HepG2 (cell line): ENCODE measurements around the gene STX1B. TPM values are rescaled to one million over a fixed set of nuclear protein-coding genes. Genes with fewer than 3 reads are reported as not detected.

Source experiments
- ARID2 ChIP-seq: sonication (generic); formaldehyde crosslinking; IDR thresholded peaks from 2 replicates; pipeline ENCODE4 v1.8.1; 2022; ENCODE audit warnings: mild to moderate bottlenecking, missing genetic modification reagents, borderline replicate concordance
- CEBPB ChIP-seq: IDR thresholded peaks from 2 replicates; pipeline ENCODE4 v1.6.1; 2011; ENCODE audit warnings: low read depth, low read length, improper control_type of control experiment, borderline replicate concordance
- IKZF4 ChIP-seq: sonication (generic); formaldehyde crosslinking; IDR thresholded peaks from 2 replicates; pipeline ENCODE4 v1.5.1; 2020; ENCODE audit warnings: borderline replicate concordance, mild to moderate bottlenecking, low read depth, missing genetic modification reagents; ENCODE audit errors: not compliant biosample characterization
- ISL2 ChIP-seq: sonication (generic); formaldehyde crosslinking; IDR thresholded peaks from 2 replicates; pipeline ENCODE4 v1.5.0; 2020; ENCODE audit warnings: missing genetic modification reagents
- MAZ ChIP-seq, 2 experiments: sonication (generic) in 1 of 2; formaldehyde crosslinking in 1 of 2; IDR thresholded peaks; 2 replicates each; pipeline versions ENCODE4 v1.5.0 to v1.6.1; 2012 to 2020; ENCODE audit warnings: low read depth in 2 of 2, mild to moderate bottlenecking in 2 of 2, borderline replicate concordance in 1 of 2, improper control_type of control experiment in 1 of 2, low read length in 1 of 2, missing genetic modification reagents in 1 of 2, moderate library complexity in 1 of 2
- NCOA2 ChIP-seq: sonication (generic); formaldehyde crosslinking; IDR thresholded peaks from 2 replicates; pipeline ENCODE4 v1.8.0; 2022; ENCODE audit warnings: inconsistent platforms
- PLRG1 ChIP-seq: fragments of 450-650 bp; conservative IDR thresholded peaks from 2 replicates; pipeline ENCODE4 v1.6.1; 2016
- PPARG ChIP-seq: conservative IDR thresholded peaks from 2 replicates; pipeline ENCODE4 v1.6.1; 2016; ENCODE audit warnings: missing biosample characterization, missing genetic modification reagents
- RCOR2 ChIP-seq: IDR thresholded peaks from 2 replicates; pipeline ENCODE4 v1.6.1; 2016; ENCODE audit warnings: missing biosample characterization, missing genetic modification reagents
- RFX3 ChIP-seq: IDR thresholded peaks from 2 replicates; pipeline ENCODE4 v1.6.1; 2016; ENCODE audit warnings: missing biosample characterization, missing genetic modification reagents
- SRF ChIP-seq: IDR thresholded peaks from 2 replicates; pipeline ENCODE4 v1.6.1; 2011; ENCODE audit warnings: mild to moderate bottlenecking, low read depth, low read length, moderate library complexity
- SRSF4 ChIP-seq: fragments of 200-400 bp; formaldehyde crosslinking; IDR thresholded peaks from one replicate; pipeline ENCODE4 v1.6.1; 2018; ENCODE audit warnings: mild to moderate bottlenecking, low read depth, low read length, moderate library complexity; ENCODE audit not compliant: poor library complexity, severe bottlenecking
- ZNF256 ChIP-seq: sonication (generic); formaldehyde crosslinking; conservative IDR thresholded peaks from 2 replicates; pipeline ENCODE4 v1.4.0; 2020; ENCODE audit warnings: missing genetic modification reagents
- ZNF510 ChIP-seq: sonication (generic); formaldehyde crosslinking; IDR thresholded peaks from 2 replicates; pipeline ENCODE4 v1.4.0; 2020; ENCODE audit warnings: low read depth, mild to moderate bottlenecking, missing genetic modification reagents
- ZNF549 ChIP-seq: sonication (generic); formaldehyde crosslinking; IDR thresholded peaks from 2 replicates; pipeline ENCODE4 v1.5.0; 2020; ENCODE audit warnings: missing genetic modification reagents
- ZSCAN25 ChIP-seq: sonication (generic); formaldehyde crosslinking; IDR thresholded peaks from 2 replicates; pipeline ENCODE4 v1.8.0; 2022; ENCODE audit warnings: mild to moderate bottlenecking, missing genetic modification reagents
- polyA plus RNA-seq, 8 experiments: library from polyadenylated mRNA; depleted of rRNA in 3 of 8; stranded (reverse) in 7 of 8; unstranded in 1 of 8; fragments of >200 nt; fragmentation: Illumina TruSeq in 4 of 8; extraction: Trizol in 4 of 8; gene quantifications; 2 replicates each; pipeline versions ENCODE4 v1.2.1 to v1.2.3, GENCODE V29; 2011 to 2016; ENCODE audit warnings: low read depth in 4 of 8, missing spikeins in 1 of 8, mixed read lengths in 1 of 8; ENCODE audit not compliant: insufficient read depth in 1 of 8
- total RNA-seq, 5 experiments: library from RNA; depleted of rRNA; stranded (reverse); fragments of >200 nt; fragmentation: Illumina TruSeq; extraction: Trizol; gene quantifications; 2 replicates each; pipeline ENCODE4 v1.2.3, GENCODE V29; 2016; ENCODE audit warnings: low read depth in 1 of 5
- TF ChIP-seq, protein P1 (sequence below): sonication (generic); formaldehyde crosslinking; IDR thresholded peaks from 2 replicates; pipeline ENCODE4 v1.9.0; 2021; ENCODE audit warnings: mild to moderate bottlenecking, missing genetic modification reagents
- TF ChIP-seq, protein P2 (sequence below): sonication (generic); formaldehyde crosslinking; IDR thresholded peaks from 2 replicates; pipeline ENCODE4 v1.4.0; 2020; ENCODE audit warnings: missing genetic modification reagents, borderline replicate concordance

Gene STX1B
- total and polyA plus RNA-seq, 2 of the 13 experiments (the other 11 are each of a cell fraction or from before 2014, with no cell fraction given): 2.1 to 3.0 TPM

DNA sequence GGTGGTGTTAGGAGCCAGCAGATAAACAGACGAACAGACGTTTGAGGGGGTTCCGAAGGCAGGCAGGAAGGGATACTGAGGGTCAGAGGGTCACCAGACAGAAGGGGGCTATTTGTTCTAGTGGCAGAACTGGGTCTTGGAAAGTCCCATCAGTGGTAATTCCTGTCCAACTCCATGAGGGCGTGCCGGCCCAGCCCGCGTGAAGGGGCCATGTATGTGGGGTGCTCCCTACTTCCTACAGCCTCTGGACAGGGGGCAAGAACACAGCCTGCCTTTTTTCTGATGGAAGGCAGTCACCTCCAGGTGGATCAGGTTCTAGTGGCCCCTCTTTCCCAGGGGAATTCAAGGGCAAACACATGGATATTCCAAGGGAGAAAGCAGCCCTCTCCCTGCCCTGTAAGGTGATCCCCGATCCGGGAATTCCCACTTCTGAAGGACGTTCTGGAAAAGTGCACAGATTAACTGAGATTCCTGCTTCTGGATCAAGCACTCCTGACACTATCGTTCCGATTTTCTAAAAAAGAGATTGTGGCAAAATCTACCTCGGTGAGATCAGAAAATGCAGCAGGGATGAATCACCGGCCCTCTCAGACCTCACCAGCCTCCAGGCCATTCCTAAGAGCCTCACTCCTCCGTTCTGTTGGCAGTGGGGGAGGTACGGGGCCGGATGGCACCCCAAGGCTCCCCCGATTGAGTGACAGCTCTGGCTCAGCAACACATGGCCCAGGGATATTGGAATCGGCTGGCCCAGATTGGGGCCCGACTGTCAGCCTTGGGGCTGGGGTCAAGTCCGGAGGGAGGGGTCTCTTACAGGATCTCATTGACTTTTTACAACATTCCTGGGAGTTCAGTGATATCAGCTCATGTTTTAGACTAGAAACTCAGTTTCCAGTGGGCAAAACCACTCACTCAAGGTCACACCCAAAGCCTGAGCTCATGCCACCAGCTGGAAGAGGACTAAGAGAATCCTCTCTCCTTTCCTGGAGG, 12.4 kb downstream of the STX1B start (continued):
- TF ChIP-seq CEBPB (no peak), MAZ (IDR thresholded peaks at IDR 0.05; ENCODE audit: borderline replicate concordance, low read depth, low read length) (no peak), MAZ (CRISPR knock-in tag; IDR thresholded peaks at IDR 0.05; ENCODE audit: low read depth) (peak; percentile 17), PLRG1 (no peak), ISL2 (no peak), NCOA2 (CRISPR knock-in tag) (no peak), ZNF256 (CRISPR knock-in tag) (0 out of 2 replicates have a peak, but pooled peaks have one; percentile 6), ARID2 (CRISPR knock-in tag) (no peak), PPARG (CRISPR knock-in tag) (0 out of 2 replicates have a peak, but pooled peaks have one; percentile 40), RCOR2 (CRISPR knock-in tag) (no peak; the same call in 1 of the 2 replicates), ZNF510 (CRISPR knock-in tag) (peak; percentile 34; the same call in 1 of the 2 replicates), RFX3 (peak; percentile 26; the same call in 1 of the 2 replicates), SRSF4 (no peak), SRF (no peak), IKZF4 (CRISPR knock-in tag) (peak; percentile 84), ZNF549 (CRISPR knock-in tag) (no peak), ZSCAN25 (CRISPR knock-in tag) (peak; percentile 84)
- TF ChIP-seq, protein P1, sequence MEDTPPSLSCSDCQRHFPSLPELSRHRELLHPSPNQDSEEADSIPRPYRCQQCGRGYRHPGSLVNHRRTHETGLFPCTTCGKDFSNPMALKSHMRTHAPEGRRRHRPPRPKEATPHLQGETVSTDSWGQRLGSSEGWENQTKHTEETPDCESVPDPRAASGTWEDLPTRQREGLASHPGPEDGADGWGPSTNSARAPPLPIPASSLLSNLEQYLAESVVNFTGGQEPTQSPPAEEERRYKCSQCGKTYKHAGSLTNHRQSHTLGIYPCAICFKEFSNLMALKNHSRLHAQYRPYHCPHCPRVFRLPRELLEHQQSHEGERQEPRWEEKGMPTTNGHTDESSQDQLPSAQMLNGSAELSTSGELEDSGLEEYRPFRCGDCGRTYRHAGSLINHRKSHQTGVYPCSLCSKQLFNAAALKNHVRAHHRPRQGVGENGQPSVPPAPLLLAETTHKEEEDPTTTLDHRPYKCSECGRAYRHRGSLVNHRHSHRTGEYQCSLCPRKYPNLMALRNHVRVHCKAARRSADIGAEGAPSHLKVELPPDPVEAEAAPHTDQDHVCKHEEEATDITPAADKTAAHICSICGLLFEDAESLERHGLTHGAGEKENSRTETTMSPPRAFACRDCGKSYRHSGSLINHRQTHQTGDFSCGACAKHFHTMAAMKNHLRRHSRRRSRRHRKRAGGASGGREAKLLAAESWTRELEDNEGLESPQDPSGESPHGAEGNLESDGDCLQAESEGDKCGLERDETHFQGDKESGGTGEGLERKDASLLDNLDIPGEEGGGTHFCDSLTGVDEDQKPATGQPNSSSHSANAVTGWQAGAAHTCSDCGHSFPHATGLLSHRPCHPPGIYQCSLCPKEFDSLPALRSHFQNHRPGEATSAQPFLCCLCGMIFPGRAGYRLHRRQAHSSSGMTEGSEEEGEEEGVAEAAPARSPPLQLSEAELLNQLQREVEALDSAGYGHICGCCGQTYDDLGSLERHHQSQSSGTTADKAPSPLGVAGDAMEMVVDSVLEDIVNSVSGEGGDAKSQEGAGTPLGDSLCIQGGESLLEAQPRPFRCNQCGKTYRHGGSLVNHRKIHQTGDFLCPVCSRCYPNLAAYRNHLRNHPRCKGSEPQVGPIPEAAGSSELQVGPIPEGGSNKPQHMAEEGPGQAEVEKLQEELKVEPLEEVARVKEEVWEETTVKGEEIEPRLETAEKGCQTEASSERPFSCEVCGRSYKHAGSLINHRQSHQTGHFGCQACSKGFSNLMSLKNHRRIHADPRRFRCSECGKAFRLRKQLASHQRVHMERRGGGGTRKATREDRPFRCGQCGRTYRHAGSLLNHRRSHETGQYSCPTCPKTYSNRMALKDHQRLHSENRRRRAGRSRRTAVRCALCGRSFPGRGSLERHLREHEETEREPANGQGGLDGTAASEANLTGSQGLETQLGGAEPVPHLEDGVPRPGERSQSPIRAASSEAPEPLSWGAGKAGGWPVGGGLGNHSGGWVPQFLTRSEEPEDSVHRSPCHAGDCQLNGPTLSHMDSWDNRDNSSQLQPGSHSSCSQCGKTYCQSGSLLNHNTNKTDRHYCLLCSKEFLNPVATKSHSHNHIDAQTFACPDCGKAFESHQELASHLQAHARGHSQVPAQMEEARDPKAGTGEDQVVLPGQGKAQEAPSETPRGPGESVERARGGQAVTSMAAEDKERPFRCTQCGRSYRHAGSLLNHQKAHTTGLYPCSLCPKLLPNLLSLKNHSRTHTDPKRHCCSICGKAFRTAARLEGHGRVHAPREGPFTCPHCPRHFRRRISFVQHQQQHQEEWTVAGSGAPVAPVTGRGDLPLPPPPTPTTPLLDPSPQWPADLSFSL: 0 out of 2 replicates have a peak, but pooled peaks have one; percentile 38
- TF ChIP-seq, protein P2, sequence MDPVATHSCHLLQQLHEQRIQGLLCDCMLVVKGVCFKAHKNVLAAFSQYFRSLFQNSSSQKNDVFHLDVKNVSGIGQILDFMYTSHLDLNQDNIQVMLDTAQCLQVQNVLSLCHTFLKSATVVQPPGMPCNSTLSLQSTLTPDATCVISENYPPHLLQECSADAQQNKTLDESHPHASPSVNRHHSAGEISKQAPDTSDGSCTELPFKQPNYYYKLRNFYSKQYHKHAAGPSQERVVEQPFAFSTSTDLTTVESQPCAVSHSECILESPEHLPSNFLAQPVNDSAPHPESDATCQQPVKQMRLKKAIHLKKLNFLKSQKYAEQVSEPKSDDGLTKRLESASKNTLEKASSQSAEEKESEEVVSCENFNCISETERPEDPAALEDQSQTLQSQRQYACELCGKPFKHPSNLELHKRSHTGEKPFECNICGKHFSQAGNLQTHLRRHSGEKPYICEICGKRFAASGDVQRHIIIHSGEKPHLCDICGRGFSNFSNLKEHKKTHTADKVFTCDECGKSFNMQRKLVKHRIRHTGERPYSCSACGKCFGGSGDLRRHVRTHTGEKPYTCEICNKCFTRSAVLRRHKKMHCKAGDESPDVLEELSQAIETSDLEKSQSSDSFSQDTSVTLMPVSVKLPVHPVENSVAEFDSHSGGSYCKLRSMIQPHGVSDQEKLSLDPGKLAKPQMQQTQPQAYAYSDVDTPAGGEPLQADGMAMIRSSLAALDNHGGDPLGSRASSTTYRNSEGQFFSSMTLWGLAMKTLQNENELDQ (CRISPR knock-in tag): 0 out of 2 replicates have a peak, but pooled peaks have one; percentile 25
